Ovary (tissue), 9 donors: ENCODE measurements around the gene JARID2. TPM values are rescaled to one million over a fixed set of nuclear protein-coding genes. Genes with fewer than 3 reads are reported as not detected.

Experiments used
- DNase-seq, 5 donors: peaks; one replicate each; pipeline ENCODE4 v3.0.0-alpha.2; 2019 to 2020
- H3K27ac ChIP-seq, 2 donors: fragments of 200-600 bp; one replicate each; pipeline versions ENCODE4 v1.5.1 to v1.8.0; 2019 to 2022
- H3K27me3 ChIP-seq: fragments of 200-600 bp; one replicate; pipeline ENCODE4 v1.8.0; 2022
- H3K36me3 ChIP-seq: fragments of 200-600 bp; sonication (generic); one replicate; pipeline ENCODE4 v1.5.1; 2019
- H3K4me1 ChIP-seq: one replicate; pipeline ENCODE4 v1.8.1; 2013; ENCODE audit warnings: mild to moderate bottlenecking, moderate library complexity; ENCODE audit not compliant: insufficient read depth
- H3K4me3 ChIP-seq: fragments of 200-600 bp; sonication (generic); one replicate; pipeline ENCODE4 v1.5.1; 2017
- H3K9me3 ChIP-seq, 2 donors: fragments of 200-600 bp in 1 of 2; sonication (generic) in 1 of 2; one replicate each; pipeline versions ENCODE4 v1.5.1 to v1.8.1; 2013 to 2019; ENCODE audit warnings: mild to moderate bottlenecking in 1 of 2, moderate library complexity in 1 of 2
- EP300 ChIP-seq: sonication (generic); formaldehyde crosslinking; IDR thresholded peaks from one replicate; pipeline ENCODE4 v1.6.1; 2017; ENCODE audit warnings: antibody characterized with exemption
- POLR2A ChIP-seq: fragments of 450-650 bp; IDR thresholded peaks from one replicate; pipeline ENCODE4 v1.6.1; 2017; ENCODE audit warnings: antibody characterized with exemption, mild to moderate bottlenecking, moderate library complexity
- WGBS, 3 donors: extraction: QIAGEN DNeasy Blood & Tissue Kit in 1 of 3; methylation state at CpG; one replicate each; pipeline versions ENCODE4 v1.1.5 to v1.1.7; 2013 to 2017; 5-methylcytosine and 5-hydroxymethylcytosine counted together
- intact Hi-C, 4 donors: fragments of 100-400 bp; cut with DNase I; formaldehyde crosslinking; loops; one replicate each; pipeline versions ENCODE4 v1.11.0 to v1.15.1; 2022 to 2023
- polyA plus RNA-seq, 2 donors: library from polyadenylated mRNA; stranded (reverse); fragments of 200-250 nt in 1 of 2; fragments of 350-450 nt in 1 of 2; fragmentation: Illumina TruSeq in 1 of 2; extraction: RNeasy Lipid Tissue Mini Kit (QIAGEN cat#74804) in 1 of 2; gene quantifications; one replicate each; pipeline ENCODE4 v1.2.3, GENCODE V29; 2013 to 2014
- total RNA-seq, 7 donors: library from RNA; depleted of rRNA in 2 of 7; stranded (reverse); fragments of >200 nt in 2 of 7; fragmentation: NEBNext Ultra II Directional in 3 of 7; extraction: Animal tissue kit (Norgen Biotek cat#: 25700) in 3 of 7; gene quantifications; one replicate each; pipeline versions ENCODE4 v1.1.0 to v1.2.4, GENCODE V29; 2016 to 2023
- TF ChIP-seq, protein P1 (sequence below), 3 donors: fragments of 450-650 bp in 2 of 3; fragments of 200-600 bp in 1 of 3; IDR thresholded peaks; one replicate each; pipeline versions ENCODE4 v1.5.1 to v1.8.0; 2016 to 2022; ENCODE audit warnings: antibody characterized with exemption in 3 of 3, mild to moderate bottlenecking in 1 of 3
- donor health status: DM: no; HTN: no; CAD: no; lungs with moderate emphysema.
- donor health status: DM: no; HTN: no; CAD: no.
- donor health status: Bipolar disorder and iron deficiency.
- donor health status: DM: yes; HTN: yes; CAD: no.
- donor health status: DM: no; HTN: no; CAD: no.
- donor health status: DM: yes; HTN: yes; CAD: no.

Gene JARID2
- total and polyA plus RNA-seq, 9 donors: 4.5 to 17.4 (median 8.7) TPM

DNA sequence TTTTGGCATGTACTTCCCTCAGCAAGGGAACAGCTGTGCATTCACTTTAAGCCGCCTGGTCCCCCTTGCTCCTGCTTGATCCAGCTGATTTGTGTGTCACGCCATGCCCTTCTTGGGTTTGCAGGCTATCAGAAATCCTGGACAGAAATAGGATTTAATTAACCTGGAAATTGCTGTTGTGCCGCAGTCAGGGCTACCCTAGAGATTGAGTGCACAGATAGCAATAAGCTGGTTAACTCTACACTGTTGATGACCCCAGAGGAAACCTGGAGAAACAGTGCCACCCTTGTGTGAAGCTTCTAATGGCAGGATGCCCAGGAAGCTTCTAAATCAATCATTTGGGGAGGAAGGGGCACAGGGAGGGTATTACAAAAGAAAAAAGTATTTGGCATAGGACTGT is 199.0 kb downstream of the JARID2 start:
- no peak overlapping the region for H3K4me3 ChIP-seq
- peaks cover 16% of the 10 kb centered on the region for H3K4me1 ChIP-seq
- WGBS, 3 donors: 40 to 64% (median 55%) methylated on average over 3 of the region's 3 CpGs
- no peaks in the 10 kb centered on the region for H3K9me3 ChIP-seq
- H3K27ac ChIP-seq: no peak overlapping the region
- H3K27me3 ChIP-seq: no peaks in the 10 kb centered on the region
- no peaks in the 10 kb centered on the region for H3K36me3 ChIP-seq
- TF ChIP-seq EP300: no peak
- TF ChIP-seq POLR2A: no peak
- TF ChIP-seq, protein P1, sequence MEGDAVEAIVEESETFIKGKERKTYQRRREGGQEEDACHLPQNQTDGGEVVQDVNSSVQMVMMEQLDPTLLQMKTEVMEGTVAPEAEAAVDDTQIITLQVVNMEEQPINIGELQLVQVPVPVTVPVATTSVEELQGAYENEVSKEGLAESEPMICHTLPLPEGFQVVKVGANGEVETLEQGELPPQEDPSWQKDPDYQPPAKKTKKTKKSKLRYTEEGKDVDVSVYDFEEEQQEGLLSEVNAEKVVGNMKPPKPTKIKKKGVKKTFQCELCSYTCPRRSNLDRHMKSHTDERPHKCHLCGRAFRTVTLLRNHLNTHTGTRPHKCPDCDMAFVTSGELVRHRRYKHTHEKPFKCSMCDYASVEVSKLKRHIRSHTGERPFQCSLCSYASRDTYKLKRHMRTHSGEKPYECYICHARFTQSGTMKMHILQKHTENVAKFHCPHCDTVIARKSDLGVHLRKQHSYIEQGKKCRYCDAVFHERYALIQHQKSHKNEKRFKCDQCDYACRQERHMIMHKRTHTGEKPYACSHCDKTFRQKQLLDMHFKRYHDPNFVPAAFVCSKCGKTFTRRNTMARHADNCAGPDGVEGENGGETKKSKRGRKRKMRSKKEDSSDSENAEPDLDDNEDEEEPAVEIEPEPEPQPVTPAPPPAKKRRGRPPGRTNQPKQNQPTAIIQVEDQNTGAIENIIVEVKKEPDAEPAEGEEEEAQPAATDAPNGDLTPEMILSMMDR (IDR thresholded peaks at IDR 0.05): no peak
- intact Hi-C loops: loop anchor here in 1 of 4 donors (5.0 to 10.0 kb wide), 2 partner anchors 42 to 1230 kb away; no protein-coding TSS in a partner anchor
- DNase-seq: no peak

DNA sequence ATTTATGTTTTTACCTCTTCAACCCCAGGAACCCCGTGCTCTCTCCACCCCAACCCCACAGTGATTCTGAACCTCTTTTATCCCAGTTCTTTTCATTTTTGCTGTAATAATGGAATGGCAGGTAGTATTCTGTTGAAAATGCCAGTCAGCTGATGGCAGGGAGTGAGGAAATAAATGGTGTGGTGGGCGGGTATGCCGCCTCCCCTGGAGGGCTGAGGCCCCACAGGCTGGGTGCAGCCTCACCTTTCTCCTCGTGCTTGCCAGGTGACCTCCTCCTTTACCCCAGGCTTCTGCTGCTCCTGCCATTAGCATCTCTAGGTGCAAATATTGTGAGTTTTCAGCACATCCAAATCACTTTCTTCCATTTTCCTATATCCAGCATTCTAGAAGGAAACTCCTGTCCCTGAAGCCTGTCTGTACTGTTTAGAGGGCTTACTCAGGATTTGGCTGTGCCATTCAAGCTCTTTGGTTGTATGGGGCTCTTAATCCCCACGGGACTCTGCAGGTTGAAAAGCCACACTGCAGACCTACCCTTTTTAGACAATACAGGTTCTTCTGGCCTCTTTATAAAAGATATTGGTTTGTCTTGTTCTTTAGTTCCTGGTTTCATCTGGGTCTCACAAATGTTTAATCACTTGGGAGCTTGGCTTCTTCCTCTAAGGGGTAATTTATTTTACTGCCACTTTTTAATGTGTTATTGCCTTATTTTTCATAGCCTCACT is 201.8 kb downstream of the JARID2 start:
- intact Hi-C loops: loop anchor here in 1 of 4 donors (5.0 to 10.0 kb wide), 2 partner anchors 40 to 1233 kb away; no protein-coding TSS in a partner anchor
- H3K4me3 ChIP-seq: no peak overlapping the region
- no peaks in the 10 kb centered on the region for H3K27me3 ChIP-seq
- no peaks in the 10 kb centered on the region for H3K36me3 ChIP-seq
- no peaks in the 10 kb centered on the region for H3K9me3 ChIP-seq
- no peak for DNase-seq
- WGBS, 3 donors: 93 to 97% (median 95%) methylated on average over 5 of the region's 5 CpGs
- no peak overlapping the region for H3K27ac ChIP-seq
- TF ChIP-seq, protein P1 (IDR thresholded peaks at IDR 0.05): no peak
- TF ChIP-seq EP300: no peak
- no peak for TF ChIP-seq POLR2A
- H3K4me1 ChIP-seq: peaks cover 14% of the 10 kb centered on the region

- Histone ChIP-seq H3K4me3 (no peak overlapping the region), H3K36me3 (no peaks in the 10 kb centered on the region), H3K27me3 (no peaks in the 10 kb centered on the region), H3K27ac (no peak overlapping the region), H3K4me1 (peaks cover 13% of the 10 kb centered on the region), H3K9me3 (no peaks in the 10 kb centered on the region)
- WGBS, 3 donors: 96 to 98% (median 98%) methylated on average over 2 of the region's 2 CpGs
- TF ChIP-seq POLR2A (no peak), EP300 (no peak)
- TF ChIP-seq, protein P1 (IDR thresholded peaks at IDR 0.05): no peak
- intact Hi-C loops: loop anchor here in 1 of 4 donors (5.0 to 10.0 kb wide), 2 partner anchors 38 to 1234 kb away; no protein-coding TSS in a partner anchor
- no peak for DNase-seq
These were observed 203.1 kb downstream of the JARID2 start for GRCh38 chr6:15449011-15449410.

GRCh38 chr6:15451738-15452137 is 205.9 kb downstream of the JARID2 start:
- Histone ChIP-seq H3K4me1 (peaks cover 2% of the 10 kb centered on the region), H3K9me3 (no peaks in the 10 kb centered on the region), H3K27me3 (no peaks in the 10 kb centered on the region), H3K36me3 (no peaks in the 10 kb centered on the region), H3K4me3 (no peak overlapping the region), H3K27ac (no peak overlapping the region)
- 93 to 97% (median 97%) methylated on average over 4 of the region's 4 CpGs for WGBS, 3 donors
- intact Hi-C loops: no loop called here
- TF ChIP-seq POLR2A: no peak
- no peak for TF ChIP-seq EP300
- TF ChIP-seq, protein P1 (IDR thresholded peaks at IDR 0.05): no peak
- no peak for DNase-seq
